ENCODE data around the gene TNS1. TPM values are rescaled to one million over a fixed set of nuclear protein-coding genes. Genes with fewer than 3 reads are reported as not detected.
A peak's percentile ranks its signal among the peaks of the same experiment; 100 is the strongest.

The TNS1 gene
- total RNA-seq, 1 donor from 2014 or later = 505 TPM

- peaks cover 50% of the 10 kb centered on the region for H3K4me1 ChIP-seq
- H3K36me3 ChIP-seq = peaks cover 24% of the 10 kb centered on the region
- no peak overlapping the region for H3K4me3 ChIP-seq
- no peak for DNase-seq
- TF ChIP-seq CTCF (IDR thresholded peaks at IDR 0.05) = no peak
- intact Hi-C loops (cut with DNase I) = loop anchor here (10.0 kb wide), 1 partner anchor 199 kb away; no protein-coding TSS in a partner anchor
- no peaks in the 10 kb centered on the region for H3K9me3 ChIP-seq
- H3K27ac ChIP-seq = peak overlapping the region; percentile 33
- ATAC-seq = peak in 1 of 2 donors; percentile 27
- no peaks in the 10 kb centered on the region for H3K27me3 ChIP-seq (ENCODE audit: low read depth)
Measured at GRCh38 chr2:217795706-217796465, 206.9 kb downstream of the TNS1 start.

GRCh38 chr2:217795067-217795466 lies 207.7 kb downstream of the TNS1 start:
- H3K4me3 ChIP-seq = no peak overlapping the region
- TF ChIP-seq CTCF (IDR thresholded peaks at IDR 0.05) = no peak
- H3K4me1 ChIP-seq = peaks cover 58% of the 10 kb centered on the region
- intact Hi-C loops (cut with DNase I) = loop anchor here (10.0 kb wide), 1 partner anchor 200 kb away; no protein-coding TSS in a partner anchor
- no peak overlapping the region for H3K27ac ChIP-seq
- H3K27me3 ChIP-seq (ENCODE audit: low read depth) = no peaks in the 10 kb centered on the region
- no peak for DNase-seq
- peaks cover 16% of the 10 kb centered on the region for H3K36me3 ChIP-seq
- no peaks in the 10 kb centered on the region for H3K9me3 ChIP-seq
- no peak for ATAC-seq

GRCh38 chr2:217794133-217794986 lies 208.4 kb downstream of the TNS1 start:
- intact Hi-C loops (cut with DNase I) = loop anchor here (10.0 kb wide), 1 partner anchor 200 kb away; no protein-coding TSS in a partner anchor
- H3K27me3 ChIP-seq (ENCODE audit: low read depth) = no peaks in the 10 kb centered on the region
- H3K9me3 ChIP-seq = no peaks in the 10 kb centered on the region
- no peak for TF ChIP-seq CTCF (IDR thresholded peaks at IDR 0.05)
- peaks cover 59% of the 10 kb centered on the region for H3K4me1 ChIP-seq
- H3K27ac ChIP-seq = peak overlapping the region; percentile 13
- no peak overlapping the region for H3K4me3 ChIP-seq
- DNase-seq = no peak
- no peak for ATAC-seq
- H3K36me3 ChIP-seq = peaks cover 9% of the 10 kb centered on the region

GRCh38 chr2:217793566-217794132 lies 209.1 kb downstream of the TNS1 start:
- ATAC-seq (no peak), DNase-seq (no peak)
- TF ChIP-seq CTCF (IDR thresholded peaks at IDR 0.05) = no peak
- Histone ChIP-seq H3K27ac (no peak overlapping the region), H3K27me3 (ENCODE audit: low read depth) (no peaks in the 10 kb centered on the region), H3K9me3 (no peaks in the 10 kb centered on the region), H3K4me1 (peaks cover 59% of the 10 kb centered on the region), H3K4me3 (no peak overlapping the region), H3K36me3 (peaks cover 3% of the 10 kb centered on the region)
- intact Hi-C loops (cut with DNase I) = loop anchor here (10.0 kb wide), 1 partner anchor 201 kb away; no protein-coding TSS in a partner anchor
